Measurements from ENCODE around the gene TESK2. TPM values are rescaled to one million over a fixed set of nuclear protein-coding genes. Genes with fewer than 3 reads are reported as not detected.

The TESK2 gene
- total RNA-seq, 1 donor from 2014 or later, result 13.5 TPM

DNA sequence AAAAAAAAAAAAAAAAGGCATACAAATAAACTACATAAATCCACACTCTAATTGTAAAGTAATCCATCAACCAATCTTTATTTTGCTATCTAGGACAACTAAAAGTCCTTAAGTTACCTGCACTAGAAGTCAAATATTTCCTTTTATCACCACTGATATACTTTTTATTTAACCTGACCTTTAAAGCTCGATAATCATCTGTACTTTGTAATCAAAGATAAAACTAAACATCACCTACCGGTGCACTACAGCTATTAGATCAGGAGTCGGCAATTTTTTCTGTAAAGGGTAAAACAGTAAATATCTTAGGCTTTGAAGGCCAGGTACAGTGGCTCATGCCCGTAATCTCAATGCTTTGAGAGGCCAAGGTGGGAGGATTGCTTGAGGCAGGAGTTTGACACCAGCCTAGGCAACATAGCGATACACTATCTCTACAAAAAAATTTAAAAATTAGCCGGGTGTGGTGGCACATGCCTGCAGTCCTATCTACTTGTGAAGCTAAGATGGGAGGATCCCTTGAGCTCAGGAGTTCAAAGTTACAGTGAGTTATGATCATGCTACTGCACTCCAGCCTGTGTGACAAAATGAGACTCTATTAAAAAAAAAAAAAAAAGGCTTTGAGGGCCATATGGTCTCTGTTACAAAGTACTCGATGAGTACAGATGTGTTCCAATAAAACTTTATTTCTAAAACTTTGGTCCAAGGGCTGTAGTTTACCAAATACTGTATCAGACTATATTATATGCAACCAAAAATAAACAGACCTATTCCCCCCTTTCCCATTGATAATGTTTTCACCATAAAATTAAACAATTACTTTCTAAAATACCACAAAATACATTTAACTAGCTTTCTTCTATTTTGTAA is 47.1 kb downstream of the TESK2 start:
- TF ChIP-seq POLR2AphosphoS5 (IDR thresholded peaks at IDR 0.05; ENCODE audit: insufficient read depth in 1 of 2, low read depth in 1 of 2) (no peak), POLR2A (IDR thresholded peaks at IDR 0.05) (no peak)
- TF ChIP-seq, protein P1, sequence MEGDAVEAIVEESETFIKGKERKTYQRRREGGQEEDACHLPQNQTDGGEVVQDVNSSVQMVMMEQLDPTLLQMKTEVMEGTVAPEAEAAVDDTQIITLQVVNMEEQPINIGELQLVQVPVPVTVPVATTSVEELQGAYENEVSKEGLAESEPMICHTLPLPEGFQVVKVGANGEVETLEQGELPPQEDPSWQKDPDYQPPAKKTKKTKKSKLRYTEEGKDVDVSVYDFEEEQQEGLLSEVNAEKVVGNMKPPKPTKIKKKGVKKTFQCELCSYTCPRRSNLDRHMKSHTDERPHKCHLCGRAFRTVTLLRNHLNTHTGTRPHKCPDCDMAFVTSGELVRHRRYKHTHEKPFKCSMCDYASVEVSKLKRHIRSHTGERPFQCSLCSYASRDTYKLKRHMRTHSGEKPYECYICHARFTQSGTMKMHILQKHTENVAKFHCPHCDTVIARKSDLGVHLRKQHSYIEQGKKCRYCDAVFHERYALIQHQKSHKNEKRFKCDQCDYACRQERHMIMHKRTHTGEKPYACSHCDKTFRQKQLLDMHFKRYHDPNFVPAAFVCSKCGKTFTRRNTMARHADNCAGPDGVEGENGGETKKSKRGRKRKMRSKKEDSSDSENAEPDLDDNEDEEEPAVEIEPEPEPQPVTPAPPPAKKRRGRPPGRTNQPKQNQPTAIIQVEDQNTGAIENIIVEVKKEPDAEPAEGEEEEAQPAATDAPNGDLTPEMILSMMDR (IDR thresholded peaks at IDR 0.05), result no peak
- Histone ChIP-seq H3K9me3 (no peaks in the 10 kb centered on the region), H3K4me1 (no peaks in the 10 kb centered on the region), H3K4me3 (no peak overlapping the region), H3K27me3 (no peaks in the 10 kb centered on the region), H3K27ac (no peak overlapping the region), H3K36me3 (no peaks in the 10 kb centered on the region)
- intact Hi-C loops (cut with DNase I), result no loop called here
- no peak for DNase-seq (ENCODE audit: extremely low spot score in 2 of 2)

GRCh38 chr1:45442272-45442671 is 48.7 kb downstream of the TESK2 start:
- H3K4me1 ChIP-seq, result no peaks in the 10 kb centered on the region
- TF ChIP-seq POLR2AphosphoS5 (IDR thresholded peaks at IDR 0.05; ENCODE audit: insufficient read depth in 1 of 2, low read depth in 1 of 2) (no peak), POLR2A (IDR thresholded peaks at IDR 0.05) (no peak)
- TF ChIP-seq, protein P1 (IDR thresholded peaks at IDR 0.05), result no peak
- H3K9me3 ChIP-seq, result no peaks in the 10 kb centered on the region
- no peaks in the 10 kb centered on the region for H3K36me3 ChIP-seq
- H3K27me3 ChIP-seq, result no peaks in the 10 kb centered on the region
- H3K27ac ChIP-seq, result no peak overlapping the region
- H3K4me3 ChIP-seq, result no peak overlapping the region
- no peak for DNase-seq (ENCODE audit: extremely low spot score in 2 of 2)
- intact Hi-C loops (cut with DNase I), result no loop called here

DNA sequence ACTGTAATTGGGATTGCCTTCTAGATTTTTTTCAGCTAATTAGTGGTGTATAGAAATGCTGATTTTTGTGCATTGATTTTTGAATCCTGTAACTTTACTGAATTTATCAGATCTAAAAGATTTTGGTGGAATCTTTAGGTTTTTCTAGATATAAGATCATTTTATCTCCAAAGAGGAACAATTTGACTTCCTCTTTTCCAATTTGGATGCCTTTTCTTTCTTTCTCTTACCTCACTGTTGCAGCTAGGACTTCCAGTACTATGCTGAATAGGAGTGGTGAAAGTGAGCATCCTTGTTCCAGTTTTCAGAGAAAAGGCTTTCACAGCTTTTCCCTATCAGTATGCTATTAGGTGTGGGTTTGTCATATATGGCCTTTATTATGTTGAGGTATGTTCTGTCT is 53.6 kb downstream of the TESK2 start:
- no peaks in the 10 kb centered on the region for H3K36me3 ChIP-seq
- TF ChIP-seq POLR2AphosphoS5 (IDR thresholded peaks at IDR 0.05; ENCODE audit: insufficient read depth in 1 of 2, low read depth in 1 of 2) (no peak), POLR2A (IDR thresholded peaks at IDR 0.05) (no peak)
- TF ChIP-seq, protein P1 (IDR thresholded peaks at IDR 0.05), result no peak
- no peaks in the 10 kb centered on the region for H3K4me1 ChIP-seq
- H3K4me3 ChIP-seq, result no peak overlapping the region
- no peak for DNase-seq (ENCODE audit: extremely low spot score in 2 of 2)
- no peak overlapping the region for H3K27ac ChIP-seq
- intact Hi-C loops (cut with DNase I), result no loop called here
- no peaks in the 10 kb centered on the region for H3K9me3 ChIP-seq
- H3K27me3 ChIP-seq, result no peaks in the 10 kb centered on the region

- TF ChIP-seq POLR2A (IDR thresholded peaks at IDR 0.05) (no peak), POLR2AphosphoS5 (IDR thresholded peaks at IDR 0.05; ENCODE audit: insufficient read depth in 1 of 2, low read depth in 1 of 2) (no peak)
- TF ChIP-seq, protein P1 (IDR thresholded peaks at IDR 0.05), result no peak
- Histone ChIP-seq H3K9me3 (no peaks in the 10 kb centered on the region), H3K4me1 (no peaks in the 10 kb centered on the region), H3K36me3 (no peaks in the 10 kb centered on the region), H3K27me3 (no peaks in the 10 kb centered on the region), H3K27ac (no peak overlapping the region), H3K4me3 (no peak overlapping the region)
- intact Hi-C loops (cut with DNase I), result no loop called here
- DNase-seq (ENCODE audit: extremely low spot score in 2 of 2), result no peak
Measured at GRCh38 chr1:45430490-45430889, 60.5 kb downstream of the TESK2 start.

DNA sequence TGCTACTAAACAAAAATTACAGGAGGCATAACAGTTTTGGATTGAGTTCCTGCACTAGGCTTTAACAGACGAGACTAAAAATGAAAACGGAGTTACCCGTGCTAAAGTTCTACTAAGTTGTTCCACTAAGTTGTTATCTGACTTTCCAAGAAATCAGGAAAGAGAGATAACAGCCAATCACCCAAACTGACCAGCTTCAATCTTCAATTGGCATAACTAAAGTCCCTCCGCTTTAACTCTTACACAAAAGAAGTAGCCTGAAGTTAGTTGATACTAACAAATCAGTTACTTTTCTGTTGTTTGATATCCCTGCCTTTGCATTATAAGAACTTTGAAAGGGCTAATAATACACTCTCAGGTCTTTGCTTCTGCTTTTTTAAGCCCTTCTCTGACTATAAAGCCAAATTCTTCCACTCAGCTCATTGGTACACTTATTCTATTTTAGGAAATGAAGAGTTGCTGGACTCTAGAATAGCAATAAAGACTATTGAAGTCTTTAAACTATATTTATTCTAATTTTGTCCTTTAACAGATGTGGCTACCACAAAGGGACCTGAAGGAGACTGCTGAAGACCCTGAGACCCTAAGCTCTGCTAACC is 61.3 kb downstream of the TESK2 start:
- TF ChIP-seq POLR2AphosphoS5 (IDR thresholded peaks at IDR 0.05; ENCODE audit: insufficient read depth in 1 of 2, low read depth in 1 of 2) (no peak), POLR2A (IDR thresholded peaks at IDR 0.05) (no peak)
- TF ChIP-seq, protein P1 (IDR thresholded peaks at IDR 0.05), result no peak
- H3K27me3 ChIP-seq, result no peaks in the 10 kb centered on the region
- no peaks in the 10 kb centered on the region for H3K9me3 ChIP-seq
- H3K27ac ChIP-seq, result no peak overlapping the region
- intact Hi-C loops (cut with DNase I), result no loop called here
- no peak overlapping the region for H3K4me3 ChIP-seq
- no peaks in the 10 kb centered on the region for H3K36me3 ChIP-seq
- H3K4me1 ChIP-seq, result no peaks in the 10 kb centered on the region
- DNase-seq (ENCODE audit: extremely low spot score in 2 of 2), result no peak
